Breast epithelium (tissue), 3 donors: ENCODE measurements around the gene UBASH3B.

Experiments
- CTCF ChIP-seq, 3 donors: fragments of 450-650 bp; IDR thresholded peaks; one replicate each; pipeline ENCODE4 v1.5.1; 2016 to 2017; ENCODE audit warnings: antibody characterized with exemption in 3 of 3, mild to moderate bottlenecking in 3 of 3, moderate library complexity in 3 of 3
- POLR2A ChIP-seq: fragments of 450-650 bp; IDR thresholded peaks from one replicate; pipeline ENCODE4 v1.6.1; 2016; ENCODE audit warnings: antibody characterized with exemption, mild to moderate bottlenecking, moderate library complexity
- POLR2AphosphoS5 ChIP-seq, 3 donors: sonication (generic); formaldehyde crosslinking; IDR thresholded peaks; one replicate each; pipeline ENCODE4 v1.6.1; 2017; ENCODE audit warnings: antibody characterized with exemption in 3 of 3

- TF ChIP-seq POLR2AphosphoS5 (IDR thresholded peaks at IDR 0.05) = no peak
- no peak for TF ChIP-seq POLR2A
- no peak for TF ChIP-seq CTCF (IDR thresholded peaks at IDR 0.05)
Observed at GRCh38 chr11:122655527-122656072, at the start of gene UBASH3B.
